SK-N-SH (cell line): ENCODE data around the gene LSM3. TPM values are rescaled to one million over a fixed set of nuclear protein-coding genes. Genes with fewer than 3 reads are reported as not detected.

Experiments
- CTCF ChIA-PET: fragments of 300-600, 350-600 bp; formaldehyde crosslinking; extraction: SDS; loops from one replicate; lab custom pipeline; 2021; lab: Yijun Ruan, JAX
- POLR2A ChIA-PET: fragments of 350-600 bp; sonication (Branson Sonifier 250); formaldehyde crosslinking; extraction: SDS; loops from one replicate; lab custom pipeline; 2020; ENCODE audit warnings: antibody characterized with exemption, inconsistent platforms; lab: Yijun Ruan, JAX
- DNase-seq: peaks from one replicate; pipeline ENCODE4 v3.0.0; 2012
- H2AFZ ChIP-seq: fragments of 200-600 bp; sonication (generic); 2 replicates; pipeline ENCODE4 v1.8.1; 2016; ENCODE audit warnings: antibody characterized with exemption, mild to moderate bottlenecking, low read depth
- H3F3A ChIP-seq: fragments of 200-600 bp; sonication (generic); replicated peaks from 2 replicates; pipeline ENCODE3; 2016; ENCODE audit warnings: antibody characterized with exemption, mild to moderate bottlenecking; ENCODE audit not compliant: insufficient read depth
- H3K27ac ChIP-seq, 2 experiments: fragments of 200-500 bp in 1 of 2; fragments of 200-600 bp in 1 of 2; sonication (Bioruptor generic) in 1 of 2; sonication (generic), shearing (Covaris generic) in 1 of 2; 2 replicates each; pipeline versions ENCODE4 v1.5.1 to v1.6.1; 2014 to 2016; ENCODE audit warnings: low read depth in 2 of 2, inconsistent platforms in 1 of 2, low read length in 1 of 2, mild to moderate bottlenecking in 1 of 2, mixed read lengths in 1 of 2
- H3K27me3 ChIP-seq: fragments of 200-600 bp; sonication (generic), shearing (Covaris generic); 2 replicates; pipeline ENCODE4 v1.6.1; 2016; ENCODE audit warnings: mixed run types; ENCODE audit not compliant: insufficient read depth
- H3K36me3 ChIP-seq, 2 experiments: fragments of 200-500 bp in 1 of 2; fragments of 200-600 bp in 1 of 2; sonication (Bioruptor generic) in 1 of 2; sonication (generic) in 1 of 2; replicated peaks in 1 of 2; 2 replicates each; pipeline versions ENCODE3 to v1.5.1; 2014 to 2016; ENCODE audit warnings: low read length in 1 of 2, mild to moderate bottlenecking in 1 of 2; ENCODE audit not compliant: insufficient read depth in 2 of 2, control insufficient read depth in 1 of 2
- H3K4me1 ChIP-seq, 2 experiments: fragments of 200-500 bp in 1 of 2; fragments of 200-600 bp in 1 of 2; sonication (Bioruptor generic) in 1 of 2; sonication (generic), shearing (Covaris generic) in 1 of 2; 2 replicates each; pipeline versions ENCODE4 v1.5.1 to v1.6.1; 2014 to 2016; ENCODE audit warnings: low read depth in 1 of 2, low read length in 1 of 2, mixed run types in 1 of 2; ENCODE audit not compliant: insufficient read depth in 2 of 2, control insufficient read depth in 1 of 2
- H3K4me2 ChIP-seq: fragments of 200-600 bp; sonication (generic), shearing (Covaris generic); 2 replicates; pipeline ENCODE4 v1.6.1; 2017; ENCODE audit warnings: mixed run types
- H3K4me3 ChIP-seq, 2 experiments: fragments of 200-500 bp in 1 of 2; fragments of 200-600 bp in 1 of 2; sonication (Bioruptor generic) in 1 of 2; sonication (generic), shearing (Covaris generic) in 1 of 2; 2 replicates each; pipeline versions ENCODE4 v1.5.1 to v1.8.1; 2014 to 2016; ENCODE audit warnings: low read depth in 2 of 2, inconsistent platforms in 1 of 2, low read length in 1 of 2, mild to moderate bottlenecking in 1 of 2, mixed read lengths in 1 of 2, moderate library complexity in 1 of 2
- H3K79me2 ChIP-seq: fragments of 200-600 bp; sonication (generic); 2 replicates; pipeline ENCODE4 v1.8.1; 2017; ENCODE audit warnings: mild to moderate bottlenecking; ENCODE audit not compliant: insufficient read depth
- H3K9ac ChIP-seq: fragments of 200-600 bp; sonication (generic); 2 replicates; pipeline ENCODE4 v1.6.1; 2017; ENCODE audit warnings: mixed run types
- H3K9me2 ChIP-seq: fragments of 200-600 bp; sonication (generic); 2 replicates; pipeline ENCODE4 v1.6.1; 2017; ENCODE audit warnings: mixed run types
- H3K9me3 ChIP-seq: fragments of 200-600 bp; sonication (generic); 2 replicates; pipeline ENCODE4 v1.6.1; 2017; ENCODE audit warnings: mixed run types, mild to moderate bottlenecking, moderate library complexity
- H4K20me1 ChIP-seq: fragments of 200-600 bp; sonication (generic); 2 replicates; pipeline ENCODE4 v1.6.1; 2017; ENCODE audit warnings: mild to moderate bottlenecking, mixed run types; ENCODE audit not compliant: insufficient read depth
- CTCF ChIP-seq: fragments of 200-600 bp; sonication (generic); IDR thresholded peaks from 2 replicates; pipeline ENCODE4 v1.6.1; 2017; ENCODE audit warnings: antibody characterized with exemption, mild to moderate bottlenecking, moderate library complexity
- ELF1 ChIP-seq: IDR thresholded peaks from 2 replicates; pipeline ENCODE4 v1.4.0; 2012
- EP300 ChIP-seq, 2 experiments: IDR thresholded peaks; 2 replicates each; pipeline versions ENCODE4 v1.4.0 to v1.6.1; 2012; ENCODE audit warnings: borderline replicate concordance in 1 of 2, low read depth in 1 of 2, low read length in 1 of 2
- EZH2phosphoT487 ChIP-seq: fragments of 200-600 bp; sonication (generic); IDR thresholded peaks from 2 replicates; pipeline ENCODE4 v1.6.1; 2017; ENCODE audit warnings: low read depth, mixed run types, mild to moderate bottlenecking, antibody characterized with exemption, moderate library complexity, borderline replicate concordance
- FOXM1 ChIP-seq: IDR thresholded peaks from 2 replicates; pipeline ENCODE4 v1.4.0; 2012; ENCODE audit warnings: low read depth, mild to moderate bottlenecking
- GATA2 ChIP-seq: sonication (generic); formaldehyde crosslinking; IDR thresholded peaks from 2 replicates; pipeline ENCODE4 v1.5.0; 2020; ENCODE audit warnings: mild to moderate bottlenecking, missing genetic modification reagents
- JUND ChIP-seq: IDR thresholded peaks from 2 replicates; pipeline ENCODE4 v1.4.0; 2012
- MAX ChIP-seq: IDR thresholded peaks from 2 replicates; pipeline ENCODE4 v1.4.0; 2012; ENCODE audit warnings: low read depth
- MEF2A ChIP-seq: IDR thresholded peaks from 2 replicates; pipeline ENCODE4 v1.4.0; 2012; ENCODE audit warnings: low read depth, borderline replicate concordance
- MXI1 ChIP-seq: IDR thresholded peaks from 2 replicates; pipeline ENCODE4 v1.6.1; 2012; ENCODE audit warnings: mild to moderate bottlenecking, low read depth, low read length, improper control_type of control experiment
- NFIC ChIP-seq: IDR thresholded peaks from 2 replicates; pipeline ENCODE4 v1.4.0; 2012; ENCODE audit warnings: borderline replicate concordance
- NRF1 ChIP-seq: IDR thresholded peaks from 2 replicates; pipeline ENCODE4 v1.6.1; 2012; ENCODE audit warnings: low read depth, mild to moderate bottlenecking, low read length
- RCOR1 ChIP-seq: fragments of 150-350 bp; IDR thresholded peaks from 2 replicates; pipeline ENCODE4 v1.6.1; 2017; ENCODE audit warnings: antibody characterized with exemption, low read length
- REST ChIP-seq: IDR thresholded peaks from 2 replicates; pipeline ENCODE4 v1.6.1; 2012; ENCODE audit warnings: mild to moderate bottlenecking, low read depth, low read length, moderate library complexity
- RFX5 ChIP-seq: IDR thresholded peaks from 2 replicates; pipeline ENCODE4 v1.6.1; 2012; ENCODE audit warnings: mild to moderate bottlenecking, improper control_type of control experiment, low read length
- TEAD4 ChIP-seq: IDR thresholded peaks from 2 replicates; pipeline ENCODE4 v1.4.0; 2012; ENCODE audit warnings: mild to moderate bottlenecking, borderline replicate concordance; ENCODE audit not compliant: insufficient read depth
- WGBS: methylation state at CpG from one replicate; pipeline ENCODE4 v1.1.6; 2017; ENCODE audit warnings: low lambda C conversion rate; 5-methylcytosine and 5-hydroxymethylcytosine counted together
- polyA plus RNA-seq, 3 experiments: library from polyadenylated mRNA; depleted of rRNA; stranded (reverse); fragments of >200 nt; gene quantifications; 2 replicates each; pipeline ENCODE4 v1.2.3, GENCODE V29; 2012
- TF ChIP-seq, protein P1 (sequence below): IDR thresholded peaks from 2 replicates; pipeline ENCODE4 v1.4.0; 2012; ENCODE audit warnings: low read depth, borderline replicate concordance
- TF ChIP-seq, protein P2 (sequence below): fragments of 150-350 bp; IDR thresholded peaks from 2 replicates; pipeline ENCODE4 v1.6.1; 2016; ENCODE audit warnings: mild to moderate bottlenecking, low read depth, low read length

Gene LSM3
- polyA plus RNA-seq, 1 of the 3 experiments (the other 2 are of a cell fraction): 5.1 TPM

- H3K27ac ChIP-seq: peak overlapping the region; percentile 78 to 100
- H2AFZ ChIP-seq: no peak overlapping the region
- H4K20me1 ChIP-seq: no peaks in the 10 kb centered on the region
- CTCF ChIA-PET: interaction anchor here (1.8 to 2.8 kb wide), 4 partner anchors 8 to 249 kb away, joined by 6 to 12 read pairs (median 7); partner anchors contain the start of gene CHCHD4
- TF ChIP-seq JUND: no peak
- no peak for TF ChIP-seq MAX
- TF ChIP-seq EP300 (IDR thresholded peaks at IDR 0.05; ENCODE audit: borderline replicate concordance in 1 of 2, low read depth in 1 of 2, low read length in 1 of 2): no peak
- TF ChIP-seq FOXM1: no peak
- TF ChIP-seq, protein P1, sequence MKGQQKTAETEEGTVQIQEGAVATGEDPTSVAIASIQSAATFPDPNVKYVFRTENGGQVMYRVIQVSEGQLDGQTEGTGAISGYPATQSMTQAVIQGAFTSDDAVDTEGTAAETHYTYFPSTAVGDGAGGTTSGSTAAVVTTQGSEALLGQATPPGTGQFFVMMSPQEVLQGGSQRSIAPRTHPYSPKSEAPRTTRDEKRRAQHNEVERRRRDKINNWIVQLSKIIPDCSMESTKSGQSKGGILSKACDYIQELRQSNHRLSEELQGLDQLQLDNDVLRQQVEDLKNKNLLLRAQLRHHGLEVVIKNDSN: no peak
- TF ChIP-seq RCOR1: no peak
- TF ChIP-seq TEAD4: no peak
- TF ChIP-seq MEF2A: no peak
- no peak for TF ChIP-seq NFIC
- no peak for TF ChIP-seq NRF1
- TF ChIP-seq GATA2 (CRISPR knock-in tag): no peak
- no peak for TF ChIP-seq CTCF
- no peak for TF ChIP-seq MXI1
- TF ChIP-seq, all 33 proteins: peak for 0
- H3K9me3 ChIP-seq: no peaks in the 10 kb centered on the region
- no peak for DNase-seq
- H3K4me2 ChIP-seq: peak overlapping the region; percentile 60
- peak overlapping the region; percentile 85 for H3K9ac ChIP-seq
- H3K36me3 ChIP-seq: peaks cover 18 to 60% of the 10 kb centered on the region in 2 experiments
- peaks cover 38% of the 10 kb centered on the region for H3F3A ChIP-seq
- no peaks in the 10 kb centered on the region for H3K9me2 ChIP-seq
- 87% methylated on average over 9 of the region's 9 CpGs for WGBS
- H3K4me1 ChIP-seq: peaks cover 16 to 27% of the 10 kb centered on the region in 2 experiments
- H3K79me2 ChIP-seq: no peaks in the 10 kb centered on the region
- no peak overlapping the region for H3K4me3 ChIP-seq
- H3K27me3 ChIP-seq: no peaks in the 10 kb centered on the region
- POLR2A ChIA-PET: interaction anchor here (0.9 to 1.3 kb wide), 3 partner anchors 20 to 83 kb away, joined by 3 to 5 read pairs (median 3); partner anchors contain the start of genes CHCHD4, LSM3, TMEM43 and XPC
Observed at GRCh38 chr3:14145236-14145635, 33.4 kb upstream of the LSM3 start.

- H3K9me2 ChIP-seq: no peaks in the 10 kb centered on the region
- peaks cover 16 to 27% of the 10 kb centered on the region in 2 experiments for H3K4me1 ChIP-seq
- peak overlapping the region; percentile 60; the same call in 1 of the 2 replicates for H3K4me2 ChIP-seq
- 90% methylated on average over 7 of the region's 10 CpGs for WGBS
- CTCF ChIA-PET: interaction anchor here (0.7 to 2.8 kb wide), 5 partner anchors 8 to 249 kb away, joined by 5 to 12 read pairs (median 6); partner anchors contain the start of gene CHCHD4
- no peaks in the 10 kb centered on the region for H3K27me3 ChIP-seq
- H3K4me3 ChIP-seq: no peak overlapping the region
- H3K36me3 ChIP-seq: peaks cover 15 to 60% of the 10 kb centered on the region in 2 experiments
- peak overlapping the region; percentile 85 for H3K9ac ChIP-seq
- no peak overlapping the region for H2AFZ ChIP-seq
- peaks cover 38% of the 10 kb centered on the region for H3F3A ChIP-seq
- POLR2A ChIA-PET: interaction anchor here (0.9 to 1.3 kb wide), 3 partner anchors 21 to 83 kb away, joined by 3 to 5 read pairs (median 3); partner anchors contain the start of genes CHCHD4, LSM3, TMEM43 and XPC
- no peak for DNase-seq
- no peaks in the 10 kb centered on the region for H3K9me3 ChIP-seq
- H3K79me2 ChIP-seq: no peaks in the 10 kb centered on the region
- H4K20me1 ChIP-seq: no peaks in the 10 kb centered on the region
- peak overlapping the region; percentile 78 to 100 for H3K27ac ChIP-seq
- TF ChIP-seq REST (no peak), RFX5 (no peak), MEF2A (no peak), FOXM1 (no peak), EZH2phosphoT487 (no peak), EP300 (IDR thresholded peaks at IDR 0.05; ENCODE audit: borderline replicate concordance in 1 of 2, low read depth in 1 of 2, low read length in 1 of 2) (no peak), MAX (no peak), ELF1 (no peak)
- TF ChIP-seq, protein P2, sequence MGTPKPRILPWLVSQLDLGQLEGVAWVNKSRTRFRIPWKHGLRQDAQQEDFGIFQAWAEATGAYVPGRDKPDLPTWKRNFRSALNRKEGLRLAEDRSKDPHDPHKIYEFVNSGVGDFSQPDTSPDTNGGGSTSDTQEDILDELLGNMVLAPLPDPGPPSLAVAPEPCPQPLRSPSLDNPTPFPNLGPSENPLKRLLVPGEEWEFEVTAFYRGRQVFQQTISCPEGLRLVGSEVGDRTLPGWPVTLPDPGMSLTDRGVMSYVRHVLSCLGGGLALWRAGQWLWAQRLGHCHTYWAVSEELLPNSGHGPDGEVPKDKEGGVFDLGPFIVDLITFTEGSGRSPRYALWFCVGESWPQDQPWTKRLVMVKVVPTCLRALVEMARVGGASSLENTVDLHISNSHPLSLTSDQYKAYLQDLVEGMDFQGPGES: no peak
Observed at GRCh38 chr3:14145670-14146380, 32.8 kb upstream of the LSM3 start.
